MCF 10A (cell line): ENCODE measurements around the gene LRMDA. TPM values are rescaled to one million over a fixed set of nuclear protein-coding genes. Genes with fewer than 3 reads are reported as not detected.

Experiments used
- BruUV-seq: library from RNA; stranded (reverse); fragments of 400-500 nt; replicated peaks from 2 replicates; lab custom pipeline; 2021; lab: Mats Ljungman, UMichigan
- CTCF ChIA-PET: fragments of 300-600 bp; sonication (Branson Sonifier 250); formaldehyde crosslinking; extraction: SDS; loops from one replicate; lab custom pipeline; 2021; ENCODE audit warnings: antibody characterized with exemption, inconsistent platforms; lab: Yijun Ruan, JAX
- POLR2A ChIA-PET: fragments of 300-600, 350-650 bp; sonication (Branson Sonifier 250); formaldehyde crosslinking; extraction: SDS; loops from one replicate; lab custom pipeline; 2020; ENCODE audit warnings: antibody characterized with exemption, inconsistent platforms; lab: Yijun Ruan, JAX
- DNase-seq: peaks from one replicate; pipeline ENCODE4 v3.0.0-alpha.2; 2018; ENCODE audit not compliant: unreplicated experiment
- H3K27ac Mint-ChIP-seq: one replicate; pipeline ENCODE4 v1.8.0; 2022; ENCODE audit warnings: mild to moderate bottlenecking, low read depth, mixed read lengths; ENCODE audit not compliant: unreplicated experiment
- H3K27me3 Mint-ChIP-seq: one replicate; pipeline ENCODE4 v1.8.0; 2022; ENCODE audit warnings: mixed read lengths; ENCODE audit not compliant: insufficient read depth, unreplicated experiment
- H3K36me3 Mint-ChIP-seq: one replicate; pipeline ENCODE4 v1.8.0; 2022; ENCODE audit warnings: mild to moderate bottlenecking, moderate library complexity, mixed read lengths; ENCODE audit not compliant: insufficient read depth, unreplicated experiment
- H3K4me1 Mint-ChIP-seq: one replicate; pipeline ENCODE4 v1.8.0; 2022; ENCODE audit warnings: mixed read lengths; ENCODE audit not compliant: insufficient read depth, unreplicated experiment
- H3K4me3 Mint-ChIP-seq: one replicate; pipeline ENCODE4 v1.8.0; 2022; ENCODE audit warnings: mild to moderate bottlenecking, moderate library complexity, mixed read lengths; ENCODE audit not compliant: unreplicated experiment
- H3K9me3 Mint-ChIP-seq: one replicate; pipeline ENCODE4 v1.8.0; 2022; ENCODE audit warnings: mixed read lengths; ENCODE audit not compliant: unreplicated experiment
- CTCF ChIP-seq: fragments of 200-600 bp; IDR thresholded peaks from one replicate; pipeline ENCODE4 v1.8.0; 2022; ENCODE audit warnings: antibody characterized with exemption, mild to moderate bottlenecking; ENCODE audit not compliant: unreplicated experiment
- intact Hi-C: fragments of 100-400 bp; cut with micrococcal nuclease; formaldehyde crosslinking; loops from 2 replicates; pipeline ENCODE4 v1.14.1; 2022
- total RNA-seq: library from RNA; stranded (reverse); gene quantifications from 2 replicates; pipeline ENCODE4 v1.2.3, GENCODE V29; 2022

LRMDA gene
- total RNA-seq, 1 experiment from 2014 or later = not detected

GRCh38 chr10:75546004-75546403 lies 114.6 kb downstream of the LRMDA start:
- no peaks in the 10 kb centered on the region for H3K36me3 Mint-ChIP-seq
- H3K27ac Mint-ChIP-seq = no peak overlapping the region
- ChIA-PET CTCF (no interaction called here), POLR2A (no interaction called here)
- no peak for DNase-seq
- no peaks in the 10 kb centered on the region for H3K27me3 Mint-ChIP-seq
- H3K4me1 Mint-ChIP-seq = no peaks in the 10 kb centered on the region
- no peak overlapping the region for H3K4me3 Mint-ChIP-seq
- TF ChIP-seq CTCF = no peak
- intact Hi-C loops = no loop called here
- no TSS peak for BruUV-seq
- H3K9me3 Mint-ChIP-seq = peaks cover 7% of the 10 kb centered on the region

GRCh38 chr10:75547391-75548298 lies 116.2 kb downstream of the LRMDA start:
- CTCF ChIA-PET = no interaction called here
- Mint-ChIP-seq H3K27me3 (no peaks in the 10 kb centered on the region), H3K4me1 (no peaks in the 10 kb centered on the region), H3K27ac (no peak overlapping the region), H3K9me3 (peaks cover 14% of the 10 kb centered on the region), H3K36me3 (peaks cover 4% of the 10 kb centered on the region), H3K4me3 (no peak overlapping the region)
- peak; percentile 17 for DNase-seq
- intact Hi-C loops = no loop called here
- BruUV-seq = no TSS peak
- POLR2A ChIA-PET = no interaction called here
- TF ChIP-seq CTCF = no peak

GRCh38 chr10:75548356-75548755 lies 116.9 kb downstream of the LRMDA start:
- Mint-ChIP-seq H3K9me3 (peaks cover 16% of the 10 kb centered on the region), H3K4me3 (no peak overlapping the region), H3K27me3 (no peaks in the 10 kb centered on the region), H3K4me1 (no peaks in the 10 kb centered on the region), H3K27ac (no peak overlapping the region), H3K36me3 (peaks cover 6% of the 10 kb centered on the region)
- no peak for DNase-seq
- intact Hi-C loops = no loop called here
- BruUV-seq = no TSS peak
- ChIA-PET CTCF (no interaction called here), POLR2A (no interaction called here)
- TF ChIP-seq CTCF = no peak

GRCh38 chr10:75550191-75550590 lies 118.8 kb downstream of the LRMDA start:
- Mint-ChIP-seq H3K9me3 (peaks cover 16% of the 10 kb centered on the region), H3K4me3 (no peak overlapping the region), H3K27me3 (no peaks in the 10 kb centered on the region), H3K27ac (no peak overlapping the region), H3K36me3 (peaks cover 6% of the 10 kb centered on the region), H3K4me1 (no peaks in the 10 kb centered on the region)
- no peak for TF ChIP-seq CTCF
- BruUV-seq = no TSS peak
- intact Hi-C loops = no loop called here
- ChIA-PET POLR2A (no interaction called here), CTCF (no interaction called here)
- no peak for DNase-seq
